SH-SY5Y (cell line): ENCODE results near the gene OR8S1.

Source experiments
- GATA2 ChIP-seq: IDR thresholded peaks from 2 replicates; pipeline ENCODE4 v1.6.1; 2011; ENCODE audit warnings: mild to moderate bottlenecking, low read depth, low read length
- GATA3 ChIP-seq: IDR thresholded peaks from 2 replicates; pipeline ENCODE4 v1.6.1; 2011; ENCODE audit warnings: low read depth, mild to moderate bottlenecking, low read length, moderate library complexity

DNA sequence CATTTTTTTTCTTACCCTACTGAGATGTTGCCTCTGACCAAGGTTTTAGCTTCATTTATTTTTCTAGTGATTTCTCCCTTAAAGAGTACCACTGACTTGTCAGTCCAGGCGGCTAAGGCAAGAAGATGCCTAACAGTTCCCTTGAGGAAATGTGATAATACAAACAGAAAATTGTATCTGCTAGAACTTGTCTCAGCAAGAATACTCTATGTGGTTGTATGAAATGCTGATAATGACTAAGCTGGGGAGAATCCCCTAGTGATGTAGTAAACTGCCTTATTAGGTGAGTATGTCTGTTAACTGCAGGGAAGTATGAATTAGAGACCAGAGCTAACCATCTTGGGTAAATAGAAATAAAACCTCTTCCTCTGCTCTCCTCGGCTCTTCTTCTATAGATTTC, 36.4 kb upstream of the OR8S1 start:
- TF ChIP-seq GATA2 (no peak), GATA3 (no peak)
